ENCODE data around the gene PLB1. TPM values are rescaled to one million over a fixed set of nuclear protein-coding genes. Genes with fewer than 3 reads are reported as not detected.

The PLB1 gene
- total RNA-seq, 2 donors from 2014 or later, result 1.0 to 12.9 TPM

- no peaks in the 10 kb centered on the region for H3K36me3 ChIP-seq (replicated peaks in 1 of 2; ENCODE audit: insufficient read depth in 1 of 2, low read depth in 2 of 2)
- H3K27me3 ChIP-seq, result no peaks in the 10 kb centered on the region
- ATAC-seq (no peak), DNase-seq (no peak)
- no peaks in the 10 kb centered on the region for H3K9me3 ChIP-seq
- no peaks in the 10 kb centered on the region for H3K4me1 ChIP-seq
- H3K4me3 ChIP-seq, result no peak overlapping the region
- WGBS, 2 donors, result 53 to 58% methylated on average over 8 of the region's 8 CpGs
- no peak overlapping the region for H3K27ac ChIP-seq
- TF ChIP-seq, protein P1, sequence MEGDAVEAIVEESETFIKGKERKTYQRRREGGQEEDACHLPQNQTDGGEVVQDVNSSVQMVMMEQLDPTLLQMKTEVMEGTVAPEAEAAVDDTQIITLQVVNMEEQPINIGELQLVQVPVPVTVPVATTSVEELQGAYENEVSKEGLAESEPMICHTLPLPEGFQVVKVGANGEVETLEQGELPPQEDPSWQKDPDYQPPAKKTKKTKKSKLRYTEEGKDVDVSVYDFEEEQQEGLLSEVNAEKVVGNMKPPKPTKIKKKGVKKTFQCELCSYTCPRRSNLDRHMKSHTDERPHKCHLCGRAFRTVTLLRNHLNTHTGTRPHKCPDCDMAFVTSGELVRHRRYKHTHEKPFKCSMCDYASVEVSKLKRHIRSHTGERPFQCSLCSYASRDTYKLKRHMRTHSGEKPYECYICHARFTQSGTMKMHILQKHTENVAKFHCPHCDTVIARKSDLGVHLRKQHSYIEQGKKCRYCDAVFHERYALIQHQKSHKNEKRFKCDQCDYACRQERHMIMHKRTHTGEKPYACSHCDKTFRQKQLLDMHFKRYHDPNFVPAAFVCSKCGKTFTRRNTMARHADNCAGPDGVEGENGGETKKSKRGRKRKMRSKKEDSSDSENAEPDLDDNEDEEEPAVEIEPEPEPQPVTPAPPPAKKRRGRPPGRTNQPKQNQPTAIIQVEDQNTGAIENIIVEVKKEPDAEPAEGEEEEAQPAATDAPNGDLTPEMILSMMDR (IDR thresholded peaks at IDR 0.05), result no peak
- no peak for TF ChIP-seq POLR2A (IDR thresholded peaks at IDR 0.05)
- intact Hi-C loops (cut with DNase I), result no loop called here
Observed at GRCh38 chr2:28465148-28465885, 30.5 kb upstream of the PLB1 start.

GRCh38 chr2:28469304-28469703, 26.6 kb upstream of the PLB1 start:
- intact Hi-C loops (cut with DNase I), result no loop called here
- H3K36me3 ChIP-seq (replicated peaks in 1 of 2; ENCODE audit: insufficient read depth in 1 of 2, low read depth in 2 of 2), result no peaks in the 10 kb centered on the region
- ATAC-seq (no peak), DNase-seq (no peak)
- no peaks in the 10 kb centered on the region for H3K27me3 ChIP-seq
- H3K9me3 ChIP-seq, result no peaks in the 10 kb centered on the region
- TF ChIP-seq, protein P1 (IDR thresholded peaks at IDR 0.05), result no peak
- no peak for TF ChIP-seq POLR2A (IDR thresholded peaks at IDR 0.05)
- H3K4me3 ChIP-seq, result no peak overlapping the region
- no peaks in the 10 kb centered on the region for H3K4me1 ChIP-seq
- no peak overlapping the region for H3K27ac ChIP-seq

GRCh38 chr2:28469947-28470535, 25.8 kb upstream of the PLB1 start:
- H3K27me3 ChIP-seq, result no peaks in the 10 kb centered on the region
- WGBS, 2 donors, result 36 to 61% methylated on average over 4 of the region's 4 CpGs
- no peak for ATAC-seq
- intact Hi-C loops (cut with DNase I), result no loop called here
- no peaks in the 10 kb centered on the region for H3K9me3 ChIP-seq
- no peak for DNase-seq
- H3K4me1 ChIP-seq, result no peaks in the 10 kb centered on the region
- no peak for TF ChIP-seq POLR2A (IDR thresholded peaks at IDR 0.05)
- TF ChIP-seq, protein P1 (IDR thresholded peaks at IDR 0.05), result no peak
- no peak overlapping the region for H3K27ac ChIP-seq
- no peak overlapping the region for H3K4me3 ChIP-seq
- no peaks in the 10 kb centered on the region for H3K36me3 ChIP-seq (replicated peaks in 1 of 2; ENCODE audit: insufficient read depth in 1 of 2, low read depth in 2 of 2)

DNA sequence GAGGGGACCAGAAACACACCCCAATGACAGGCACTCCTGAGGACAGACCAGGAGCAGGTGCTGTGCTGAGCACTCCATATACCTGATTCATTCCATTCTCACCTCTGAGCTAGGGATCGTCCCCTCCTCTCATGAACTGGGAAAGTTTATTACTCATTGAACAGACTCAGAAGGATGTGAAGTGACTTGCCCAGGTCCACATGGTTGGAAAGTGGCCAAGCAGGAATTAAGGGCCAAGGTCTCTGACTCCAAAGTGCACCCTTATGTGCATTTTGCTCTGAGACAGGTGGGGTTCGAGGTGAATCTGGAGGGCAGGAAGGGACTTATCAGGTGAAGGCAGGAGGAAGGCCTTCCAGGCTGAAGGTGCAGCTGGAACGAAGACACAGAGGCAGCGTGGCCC, 25.1 kb upstream of the PLB1 start:
- intact Hi-C loops (cut with DNase I), result no loop called here
- no peak for ATAC-seq
- H3K36me3 ChIP-seq (replicated peaks in 1 of 2; ENCODE audit: insufficient read depth in 1 of 2, low read depth in 2 of 2), result no peaks in the 10 kb centered on the region
- WGBS, 2 donors, result 89 to 90% methylated on average over 4 of the region's 4 CpGs
- H3K4me3 ChIP-seq, result no peak overlapping the region
- H3K27me3 ChIP-seq, result no peaks in the 10 kb centered on the region
- H3K27ac ChIP-seq, result no peak overlapping the region
- H3K9me3 ChIP-seq, result no peaks in the 10 kb centered on the region
- no peak for DNase-seq
- TF ChIP-seq POLR2A (IDR thresholded peaks at IDR 0.05), result no peak
- TF ChIP-seq, protein P1 (IDR thresholded peaks at IDR 0.05), result no peak
- no peaks in the 10 kb centered on the region for H3K4me1 ChIP-seq

DNA sequence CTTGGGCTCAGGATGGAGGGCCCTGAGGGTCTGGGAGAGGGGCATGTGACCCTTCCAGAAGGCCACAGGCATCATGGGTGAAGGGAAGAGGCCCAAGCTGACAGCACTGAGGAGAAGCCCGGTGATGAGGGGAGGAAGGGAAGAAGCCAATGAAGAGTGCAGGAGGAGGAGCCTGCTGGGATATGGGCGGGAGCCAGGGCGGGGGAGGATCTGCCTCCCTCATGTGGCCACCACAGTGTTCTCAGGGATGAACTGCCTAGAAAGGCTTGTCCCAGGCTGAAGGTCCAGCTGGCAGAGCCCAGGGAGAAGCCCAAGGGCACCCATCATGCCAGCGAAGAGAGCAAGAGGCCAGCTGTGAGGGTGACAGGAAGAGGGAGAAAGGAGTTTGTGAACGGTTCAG, 24.6 kb upstream of the PLB1 start:
- Histone ChIP-seq H3K4me3 (no peak overlapping the region), H3K36me3 (replicated peaks in 1 of 2; ENCODE audit: insufficient read depth in 1 of 2, low read depth in 2 of 2) (no peaks in the 10 kb centered on the region), H3K4me1 (no peaks in the 10 kb centered on the region), H3K27ac (no peak overlapping the region), H3K9me3 (no peaks in the 10 kb centered on the region), H3K27me3 (no peaks in the 10 kb centered on the region)
- no peak for DNase-seq
- TF ChIP-seq POLR2A (IDR thresholded peaks at IDR 0.05), result no peak
- TF ChIP-seq, protein P1 (IDR thresholded peaks at IDR 0.05), result no peak
- WGBS, 2 donors, result 79 to 84% methylated on average over 5 of the region's 5 CpGs
- no peak for ATAC-seq
- intact Hi-C loops (cut with DNase I), result no loop called here
